Stimulated activated CD8-positive, alpha-beta memory T cell treated with anti-CD3 and anti-CD28 coated beads, Interleukin-2, amount 100 ng/mL, for 1 hour (primary cell): ENCODE measurements around the gene CYFIP2.

Experiments used
- DNase-seq, 2 donors: peaks; one replicate each; pipeline ENCODE4 v3.0.0-alpha.2; 2020; ENCODE audit warnings: low read depth in 2 of 2

The CYFIP2 gene

GRCh38 chr5:157286761-157287211 is 20.9 kb downstream of the CYFIP2 start:
- DNase-seq: no peak

DNA sequence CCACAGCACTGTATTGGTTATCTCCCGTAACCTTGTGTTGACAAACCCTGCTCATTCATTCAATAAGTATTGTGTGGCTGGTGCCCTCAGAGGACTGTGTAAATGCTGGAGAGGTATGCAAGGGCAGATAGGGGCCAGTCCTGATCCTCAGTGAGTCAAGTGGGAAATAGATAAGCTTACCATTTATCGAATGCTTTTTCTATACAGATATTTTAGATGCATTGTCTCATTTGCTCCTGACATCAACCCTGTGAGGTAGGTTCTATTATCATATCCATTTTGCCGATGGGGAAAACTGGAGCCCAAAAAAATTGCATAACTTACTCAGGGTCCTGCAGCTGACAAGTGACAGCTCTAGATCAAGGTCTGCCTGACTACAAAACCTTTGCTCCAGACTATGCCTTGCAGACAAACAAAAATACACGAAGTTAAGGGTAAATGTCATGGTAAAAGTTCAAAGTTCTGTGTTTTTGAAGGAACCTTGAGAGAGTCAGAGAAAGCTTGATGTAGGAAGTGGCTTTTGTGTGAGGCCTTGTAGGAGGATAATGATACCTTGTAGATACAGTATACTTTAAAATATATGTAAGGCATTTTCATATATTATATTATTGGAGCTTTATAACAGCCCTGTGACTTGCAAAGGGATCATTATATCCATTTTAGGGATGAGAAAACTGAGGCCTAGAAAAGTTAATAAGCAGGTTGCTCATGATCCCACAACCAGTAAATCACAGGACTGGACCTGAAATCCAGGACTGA is 22.7 kb downstream of the CYFIP2 start:
- no peak for DNase-seq

DNA sequence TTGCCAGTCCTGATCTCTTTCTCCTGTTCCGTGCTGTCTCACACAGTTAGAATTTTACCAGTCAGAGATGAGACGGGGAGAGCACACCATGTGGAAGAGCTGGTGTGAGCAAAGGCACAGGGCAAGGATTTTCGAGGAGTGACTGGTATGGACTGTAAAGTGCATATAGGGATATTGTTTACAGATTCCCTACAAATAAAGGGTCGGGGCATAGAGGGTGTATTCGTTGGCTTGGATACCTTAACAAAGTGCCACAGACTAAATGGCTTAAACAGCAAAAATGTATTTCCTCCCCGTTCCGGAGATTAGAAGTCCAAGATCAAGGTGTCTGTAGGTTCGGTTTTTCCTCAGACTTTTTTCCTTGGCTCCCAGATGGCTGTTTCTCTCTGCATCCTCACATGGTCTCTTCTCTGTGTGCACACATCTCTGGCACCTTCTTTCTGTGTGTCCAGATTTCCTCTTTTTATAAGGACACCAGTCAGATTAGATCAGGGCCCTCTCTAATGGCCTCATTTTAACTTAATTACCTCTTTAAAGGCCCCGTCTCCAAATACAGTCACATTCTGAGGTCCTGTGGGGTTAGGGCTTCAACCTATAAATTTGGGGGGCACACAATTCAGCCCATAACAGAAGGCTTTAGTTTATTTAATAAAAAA is 23.4 kb downstream of the CYFIP2 start:
- no peak for DNase-seq

GRCh38 chr5:157290156-157290980 is 24.4 kb downstream of the CYFIP2 start:
- no peak for DNase-seq

DNA sequence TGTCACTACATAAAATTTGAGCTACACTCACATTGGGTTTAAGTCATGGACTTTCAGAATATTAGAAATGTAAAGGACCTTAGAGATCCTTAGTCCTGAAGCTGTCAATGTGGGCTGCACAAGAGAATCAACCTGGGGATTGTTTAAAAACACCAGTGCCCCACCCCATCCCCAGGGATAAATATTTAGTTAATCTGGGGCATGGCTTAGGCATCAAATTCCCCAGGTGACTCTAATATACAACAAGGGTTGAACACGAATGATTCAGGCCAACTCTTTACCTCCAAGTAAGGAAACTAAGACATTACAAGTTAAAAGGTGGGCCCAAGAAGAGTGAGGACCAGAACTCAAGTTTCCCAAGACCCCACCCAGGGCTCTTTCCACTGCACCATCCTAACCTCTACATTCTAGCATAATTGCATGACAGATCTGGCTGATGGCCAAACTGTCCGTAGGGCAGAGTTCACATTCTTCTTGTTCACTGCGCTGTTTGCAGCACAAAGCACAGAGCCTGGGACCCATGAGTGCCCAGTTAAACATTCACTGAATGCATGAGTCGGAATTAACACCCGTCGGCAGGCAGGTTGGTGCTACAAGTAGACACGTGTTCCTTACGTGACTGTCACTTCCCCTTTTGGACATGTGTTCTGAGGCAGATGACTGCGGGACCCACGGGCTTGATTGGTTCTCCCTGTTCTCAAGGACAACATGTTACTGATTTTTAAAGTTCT is 25.2 kb downstream of the CYFIP2 start:
- DNase-seq: no peak

DNA sequence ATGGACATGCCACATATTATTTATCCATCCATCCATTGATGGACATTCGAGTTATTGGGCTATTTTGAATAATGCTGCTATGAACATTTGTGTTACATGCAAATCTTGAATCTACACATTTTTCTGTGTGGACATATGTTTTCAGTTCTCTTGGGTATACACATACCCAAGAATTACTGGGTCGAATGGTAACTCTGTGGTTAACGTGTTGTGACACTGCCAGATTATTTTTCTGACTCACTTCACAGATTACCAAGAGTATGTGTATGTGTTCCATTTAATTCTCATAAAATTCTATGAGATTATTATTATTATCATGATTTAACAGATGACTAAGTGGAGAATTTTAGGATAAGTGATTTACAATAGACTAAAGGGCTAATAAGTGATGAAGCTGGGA is 26.7 kb downstream of the CYFIP2 start:
- DNase-seq: no peak

DNA sequence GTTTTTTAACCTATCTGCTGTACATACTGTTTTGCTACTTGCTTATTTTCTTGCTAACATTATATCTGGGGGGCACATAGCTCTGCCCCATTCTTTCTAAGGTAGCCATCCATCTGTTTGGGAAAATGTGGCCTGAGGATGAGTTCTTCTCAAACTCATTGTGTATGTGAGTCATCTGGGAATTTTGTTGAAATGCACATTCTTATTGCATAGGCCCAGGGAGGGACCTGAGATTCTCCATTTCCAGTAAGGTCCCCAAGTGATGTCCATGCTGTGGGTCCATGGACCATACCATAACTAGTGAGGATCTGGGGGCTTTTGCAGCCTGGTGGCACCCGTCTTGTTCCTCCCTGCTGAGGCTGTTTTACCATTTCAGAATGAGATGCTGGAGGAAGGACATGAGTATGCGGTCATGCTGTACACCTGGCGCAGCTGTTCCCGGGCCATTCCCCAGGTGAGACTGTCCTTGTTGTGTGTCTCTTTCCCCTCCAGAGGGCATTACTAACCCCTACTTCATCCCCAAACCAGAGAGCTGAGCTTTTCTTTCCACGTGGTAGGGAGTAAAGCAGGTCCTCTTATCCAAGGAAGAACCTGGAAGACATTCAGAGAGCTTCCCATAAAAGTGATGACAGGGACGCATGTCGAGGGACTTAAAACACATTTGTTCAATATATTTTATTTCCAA is 28.6 kb downstream of the CYFIP2 start:
- DNase-seq: no peak

DNA sequence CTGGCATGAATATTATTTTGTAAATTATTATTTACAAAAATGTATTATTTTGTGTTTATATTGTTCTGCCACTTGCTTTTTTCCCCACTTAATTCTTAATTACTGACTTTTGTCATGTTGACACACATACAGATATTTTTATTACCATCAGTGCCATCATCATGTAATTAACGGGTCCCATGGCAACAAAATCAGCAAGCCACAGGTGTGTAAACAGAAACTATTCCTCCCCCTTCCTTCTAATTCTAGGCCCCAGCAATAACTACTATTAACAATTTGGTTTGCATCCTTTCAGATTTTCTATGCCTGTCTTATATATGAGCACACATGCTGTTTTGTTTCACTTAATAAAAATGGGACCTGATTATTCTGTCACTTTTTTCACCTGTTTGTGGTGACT is 29.3 kb downstream of the CYFIP2 start:
- DNase-seq: no peak

- no peak for DNase-seq
Measured at GRCh38 chr5:157300564-157300963, 34.6 kb downstream of the CYFIP2 start.

DNA sequence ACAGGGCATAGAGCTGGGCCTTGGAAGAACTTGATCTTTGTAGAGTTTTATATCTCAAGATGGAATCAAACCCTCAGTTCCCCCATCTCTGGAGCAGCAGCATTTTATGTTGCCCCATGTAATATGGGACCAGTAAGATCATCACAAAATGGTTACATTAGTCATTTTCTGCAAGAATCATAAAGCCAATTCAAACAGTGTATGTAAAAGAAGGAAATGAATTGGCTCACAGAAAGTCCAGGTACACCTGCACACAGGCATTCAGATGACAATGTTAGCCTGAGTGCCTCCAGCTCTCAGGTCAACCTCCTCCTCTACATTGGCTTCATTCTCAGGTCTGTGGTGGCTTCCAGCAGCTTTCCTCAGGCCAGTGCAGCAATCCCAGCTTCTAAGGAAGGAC is 35.1 kb downstream of the CYFIP2 start:
- DNase-seq: no peak

- no peak for DNase-seq
Measured at GRCh38 chr5:157303023-157303422, 37.1 kb downstream of the CYFIP2 start.

GRCh38 chr5:157303667-157304327 is 37.9 kb downstream of the CYFIP2 start:
- DNase-seq: no peak

DNA sequence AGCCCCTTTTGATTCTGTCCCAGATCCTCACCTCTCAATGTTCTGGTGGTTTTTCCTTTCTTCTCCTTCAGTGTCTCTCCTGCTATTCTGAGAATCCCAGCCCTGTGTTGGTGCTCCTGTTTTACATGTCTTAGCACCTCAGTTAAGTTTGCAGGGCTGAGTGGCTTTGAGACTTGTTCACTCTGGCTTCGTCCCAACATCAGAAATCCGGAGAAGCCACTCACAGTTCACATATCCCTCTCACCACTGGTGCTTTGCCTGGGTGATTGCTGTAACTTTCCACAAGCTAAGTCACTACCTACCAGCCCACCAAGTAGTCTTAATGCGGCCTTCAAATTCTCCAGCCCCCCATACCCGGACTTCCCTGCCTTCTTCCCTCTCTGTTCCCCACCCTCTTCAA is 40.2 kb downstream of the CYFIP2 start:
- no peak for DNase-seq

DNA sequence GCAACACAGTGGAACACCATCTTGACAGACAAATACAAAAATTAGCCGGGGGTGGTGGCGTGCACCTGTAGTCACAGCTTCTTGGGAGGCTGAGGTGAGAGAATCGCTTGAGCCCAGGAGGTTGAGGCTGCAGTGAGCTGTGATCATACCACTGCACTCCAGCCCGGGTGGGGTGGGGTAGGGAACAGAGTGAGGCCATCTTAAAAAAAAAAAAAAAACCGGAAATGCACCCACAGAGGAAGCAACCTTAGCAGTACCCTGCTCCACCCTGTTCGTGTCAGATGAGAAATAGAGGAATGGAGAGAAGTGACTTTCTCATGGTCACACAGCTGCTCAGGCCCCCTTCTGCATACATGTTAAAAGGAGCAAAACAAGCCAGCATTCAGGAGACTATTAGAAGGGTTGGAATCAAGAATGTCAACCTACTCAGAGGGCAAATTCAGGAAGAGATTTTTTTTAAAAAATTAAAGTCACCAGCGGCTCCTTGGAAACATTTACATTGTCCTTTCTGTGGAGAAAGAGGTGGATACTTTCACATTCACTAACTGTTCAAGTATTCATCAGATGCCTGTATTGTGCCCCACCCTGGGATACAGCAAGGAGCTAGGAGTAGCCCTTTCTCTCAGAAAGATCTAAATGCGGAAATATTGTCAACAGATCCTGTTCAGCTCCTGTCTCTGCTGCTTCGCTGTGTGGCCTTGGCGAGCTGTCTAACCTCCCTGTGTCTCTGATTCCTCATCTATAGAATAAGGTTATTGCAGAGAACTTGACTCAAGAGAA is 41.0 kb downstream of the CYFIP2 start:
- peak in 1 of 2 donors; percentile 21 for DNase-seq

GRCh38 chr5:157308836-157309465 is 43.0 kb downstream of the CYFIP2 start:
- DNase-seq: no peak

DNA sequence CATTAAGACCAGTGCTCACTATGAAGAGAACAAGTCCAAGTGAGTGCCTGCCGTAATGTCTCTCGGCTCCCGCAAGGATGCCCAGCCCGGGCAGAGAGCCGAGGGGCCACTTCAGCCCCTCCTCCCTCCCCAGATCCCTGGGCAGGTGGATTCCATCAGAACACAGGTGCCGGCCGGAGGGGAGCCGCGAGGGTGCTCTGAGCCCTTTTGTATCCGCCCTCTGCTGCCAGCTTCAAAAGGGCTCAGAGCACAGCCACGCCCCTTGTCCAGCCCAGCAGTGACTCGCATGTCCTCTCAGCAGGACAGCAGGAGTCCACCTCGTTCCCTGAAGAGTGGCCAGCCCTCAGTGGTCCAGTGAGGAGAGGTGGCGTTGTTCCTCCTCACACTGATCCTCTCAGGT is 43.9 kb downstream of the CYFIP2 start:
- DNase-seq: no peak

DNA sequence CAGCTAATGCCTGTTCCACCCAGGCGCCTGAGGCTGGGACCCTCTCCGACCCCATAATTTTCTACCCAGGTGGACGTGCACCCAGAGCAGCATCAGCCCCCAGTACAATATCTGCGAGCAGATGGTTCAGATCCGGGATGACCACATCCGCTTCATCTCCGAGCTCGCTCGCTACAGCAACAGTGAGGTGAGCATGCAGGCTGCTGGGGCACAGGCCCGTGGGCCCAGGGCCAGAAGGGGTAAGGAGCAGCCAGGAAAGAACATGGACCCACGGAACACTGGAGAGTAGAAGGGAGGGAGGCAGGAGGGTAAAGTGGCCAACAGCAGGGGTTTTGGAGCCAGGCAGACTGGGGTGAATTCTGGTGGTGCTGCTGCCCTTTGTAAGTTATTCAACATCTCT is 45.7 kb downstream of the CYFIP2 start:
- DNase-seq: no peak

DNA sequence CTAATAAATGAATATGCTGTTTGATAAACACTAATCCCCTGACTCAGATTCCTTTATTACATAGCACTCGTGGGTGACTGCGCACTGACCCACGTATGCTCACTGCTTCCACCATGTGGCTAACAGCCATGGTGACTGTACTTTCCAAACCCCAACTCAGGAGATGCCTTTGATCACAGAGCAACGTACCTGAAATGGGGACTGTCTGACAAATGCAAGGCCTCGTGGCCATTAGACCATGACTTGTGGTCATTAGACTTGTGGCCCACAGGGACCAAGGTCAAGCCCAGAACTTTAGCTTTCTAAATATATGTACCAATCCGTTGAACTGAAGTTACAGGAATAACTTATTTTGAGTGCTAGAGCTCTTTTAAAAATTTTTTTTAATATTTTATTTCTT is 46.6 kb downstream of the CYFIP2 start:
- peak in 1 of 2 donors; percentile 38 for DNase-seq

DNA sequence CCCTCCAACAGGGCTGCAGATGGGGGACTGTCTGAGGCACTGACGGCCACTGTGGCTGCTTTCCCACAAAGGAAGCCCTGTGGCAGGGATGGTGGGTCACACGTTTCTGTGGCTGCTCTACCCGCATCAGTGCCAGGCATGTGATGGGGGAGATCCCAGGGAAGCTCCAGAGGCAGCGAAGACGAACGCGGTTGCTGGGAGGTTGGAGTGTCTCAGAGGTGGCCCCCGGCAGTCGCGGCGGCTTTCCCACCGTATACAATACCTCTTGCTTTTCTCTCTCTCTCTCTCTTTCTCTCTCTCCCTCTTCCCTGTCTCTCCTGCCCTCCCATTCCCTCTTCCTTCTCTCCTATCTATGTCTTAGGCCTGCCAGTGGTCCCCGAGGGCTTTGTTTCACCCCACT is 56.7 kb downstream of the CYFIP2 start:
- DNase-seq: no peak
